ENCODE data around the gene PROSER1. TPM values are rescaled to one million over a fixed set of nuclear protein-coding genes. Genes with fewer than 3 reads are reported as not detected.

PROSER1 gene
- total RNA-seq, 1 donor from 2014 or later: 41.3 TPM

- intact Hi-C loops (cut with DNase I): no loop called here
- H3K36me3 ChIP-seq: no peaks in the 10 kb centered on the region
- TF ChIP-seq CTCF (IDR thresholded peaks at IDR 0.05) (no peak), POLR2AphosphoS5 (IDR thresholded peaks at IDR 0.05; ENCODE audit: insufficient read depth in 1 of 2, low read depth in 1 of 2) (no peak), POLR2A (IDR thresholded peaks at IDR 0.05) (no peak)
- no peak overlapping the region for H3K27ac ChIP-seq
- DNase-seq (ENCODE audit: extremely low spot score in 2 of 2): no peak
- H3K27me3 ChIP-seq: no peaks in the 10 kb centered on the region
- H3K4me1 ChIP-seq: no peaks in the 10 kb centered on the region
- no peaks in the 10 kb centered on the region for H3K9me3 ChIP-seq
- H3K4me3 ChIP-seq: no peak overlapping the region
Measured at GRCh38 chr13:38967446-38967845, 70.4 kb downstream of the PROSER1 start.

- intact Hi-C loops (cut with DNase I): no loop called here
- no peaks in the 10 kb centered on the region for H3K4me1 ChIP-seq
Measured at GRCh38 chr13:38965281-38965680, 72.6 kb downstream of the PROSER1 start.

GRCh38 chr13:38960175-38960574 lies 77.7 kb downstream of the PROSER1 start:
- Histone ChIP-seq H3K27me3 (no peaks in the 10 kb centered on the region), H3K4me1 (no peaks in the 10 kb centered on the region), H3K4me3 (no peak overlapping the region), H3K9me3 (no peaks in the 10 kb centered on the region), H3K36me3 (no peaks in the 10 kb centered on the region), H3K27ac (no peak overlapping the region)
- no peak for DNase-seq (ENCODE audit: extremely low spot score in 2 of 2)
- intact Hi-C loops (cut with DNase I): no loop called here
- TF ChIP-seq POLR2A (IDR thresholded peaks at IDR 0.05) (no peak), POLR2AphosphoS5 (IDR thresholded peaks at IDR 0.05; ENCODE audit: insufficient read depth in 1 of 2, low read depth in 1 of 2) (no peak), CTCF (IDR thresholded peaks at IDR 0.05) (no peak)

More at GRCh38 chr13:38965281-38965680, 72.6 kb downstream of the PROSER1 start:
- no peak overlapping the region for H3K27ac ChIP-seq
- no peaks in the 10 kb centered on the region for H3K36me3 ChIP-seq
- no peak for DNase-seq (ENCODE audit: extremely low spot score in 2 of 2)
- no peak overlapping the region for H3K4me3 ChIP-seq
- H3K27me3 ChIP-seq: no peaks in the 10 kb centered on the region
- no peaks in the 10 kb centered on the region for H3K9me3 ChIP-seq
- TF ChIP-seq POLR2A (IDR thresholded peaks at IDR 0.05) (no peak), CTCF (IDR thresholded peaks at IDR 0.05) (no peak), POLR2AphosphoS5 (IDR thresholded peaks at IDR 0.05; ENCODE audit: insufficient read depth in 1 of 2, low read depth in 1 of 2) (no peak)

Other genes starting within 250 kb of the PROSER1 start
- gene STOML3, start 47.3 kb downstream of the PROSER1 start, total RNA-seq: not detected
- gene NHLRC3, start 367 bp upstream of the PROSER1 start, total RNA-seq: 14.5 TPM

All from vagina (tissue), 2 donors.